HG03439 (cell line): ENCODE data around the gene PARVG.
"Not testable (repeated sequence)": the region's sequence is repeated elsewhere in the genome, so short reads cannot be mapped to it uniquely, and the experiment has no call there.

ENCODE experiments used
- ATAC-seq: cut with Tn5 transposase; IDR thresholded peaks from one replicate; pipeline ENCODE4 v1.9.1; 2021; ENCODE audit warnings: mild to moderate bottlenecking, moderate library complexity; ENCODE audit not compliant: unreplicated experiment

The PARVG gene

DNA sequence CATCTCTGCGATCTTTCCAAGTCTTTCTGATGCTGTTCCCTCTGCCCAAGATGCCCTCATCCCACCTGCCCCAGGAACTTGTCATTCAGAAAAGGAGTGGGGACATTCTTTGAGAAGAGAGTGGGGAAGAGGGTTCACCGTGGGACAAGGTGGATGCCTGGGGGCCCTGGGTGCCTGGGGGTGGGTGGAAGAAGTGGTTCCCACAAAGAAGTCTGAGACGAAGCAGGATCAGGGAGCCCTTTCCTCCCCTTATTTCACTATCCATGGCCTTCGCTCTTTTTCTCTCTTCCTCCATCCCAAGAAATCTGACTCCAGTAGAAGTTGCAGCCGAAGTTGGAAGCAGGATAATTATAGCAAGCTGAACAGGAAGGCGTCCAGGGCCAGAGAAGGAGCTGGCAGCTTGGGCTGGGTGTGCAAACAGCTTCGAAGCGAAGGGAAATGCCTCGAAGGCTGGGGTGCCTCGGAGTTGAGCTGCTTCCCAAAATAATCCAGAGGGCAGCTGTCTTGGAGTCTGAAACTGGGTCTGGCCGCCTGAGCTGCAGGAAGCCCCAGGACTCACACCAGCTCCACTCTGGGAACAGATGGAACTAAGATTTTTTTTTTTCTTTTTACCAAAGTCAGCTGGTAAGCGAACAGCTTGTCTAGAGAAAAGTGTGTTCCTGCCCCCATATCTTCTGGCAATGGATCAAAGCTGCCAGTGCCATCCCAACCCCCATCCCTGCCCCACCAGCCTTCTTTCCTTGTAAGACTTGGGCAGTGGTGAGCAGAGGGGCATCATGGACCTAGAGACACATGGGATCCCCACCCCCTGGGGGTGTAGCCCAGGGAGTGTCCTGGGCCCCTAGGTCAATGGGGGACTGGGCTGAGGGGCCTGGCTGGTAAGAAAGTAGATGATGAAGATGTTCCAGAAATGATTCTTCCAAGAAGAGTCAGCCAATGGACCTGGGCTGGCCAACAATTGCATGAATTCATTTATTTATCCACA lies 31.5 kb downstream of the PARVG start:
- no peak for ATAC-seq

DNA sequence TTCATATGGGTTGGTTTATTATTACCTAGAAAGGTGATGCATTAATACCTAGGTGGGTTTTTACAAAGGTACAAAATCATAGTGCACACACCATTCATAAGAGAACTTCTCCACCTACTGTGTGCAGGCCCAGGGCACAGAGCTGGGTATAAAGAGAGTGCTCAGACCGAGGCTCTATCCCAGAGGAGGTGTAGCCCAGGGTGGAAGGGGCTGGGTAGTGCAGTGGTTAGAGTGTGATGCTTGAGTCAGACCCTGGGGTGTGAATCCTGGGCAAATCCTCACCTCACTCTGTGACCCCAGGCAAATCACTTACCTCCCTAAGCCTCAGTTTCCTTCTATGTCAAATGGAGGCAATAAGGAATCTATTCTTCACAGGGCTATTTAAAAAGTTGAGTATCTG lies 32.2 kb downstream of the PARVG start:
- no peak for ATAC-seq

DNA sequence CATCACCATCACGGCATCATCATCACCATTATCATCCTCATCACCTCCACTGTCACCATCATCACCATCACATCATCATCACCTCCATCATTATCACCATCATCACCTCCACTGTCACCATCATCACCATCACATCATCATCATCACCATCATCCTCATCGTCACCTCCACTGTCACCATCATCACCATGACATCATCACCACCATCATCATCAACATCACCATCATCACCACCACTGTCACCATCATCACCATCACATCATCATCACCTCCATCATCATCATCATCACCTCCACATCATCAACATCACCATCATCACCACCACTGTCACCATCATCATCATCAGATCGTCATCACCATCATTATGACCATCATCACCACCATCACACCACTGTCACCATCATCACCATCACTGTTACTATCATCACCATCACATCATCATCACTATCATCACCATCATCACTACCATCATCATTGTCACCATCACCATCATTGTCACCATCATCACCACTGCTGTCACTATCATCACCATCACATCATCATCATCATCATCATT lies 32.8 kb downstream of the PARVG start:
- no peak for ATAC-seq

DNA sequence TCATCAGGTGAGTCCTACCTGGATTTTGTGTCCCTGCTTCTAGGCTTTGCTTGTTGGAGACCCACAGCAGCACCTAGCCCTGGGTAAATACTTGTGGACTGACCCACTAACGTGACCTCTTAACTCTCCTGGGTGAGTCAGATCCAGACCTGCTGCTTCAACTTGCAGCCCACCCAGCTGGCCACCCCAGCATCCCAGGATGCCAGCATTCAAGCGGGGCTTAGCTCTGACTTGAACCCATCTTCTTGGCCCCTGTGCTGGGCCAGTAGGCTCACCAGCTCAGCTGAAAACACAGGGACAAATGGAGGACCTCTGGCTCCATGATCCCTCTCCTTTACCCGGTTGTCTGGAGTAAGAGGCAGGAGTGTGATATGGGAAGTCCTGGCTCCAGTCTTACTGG lies 33.5 kb downstream of the PARVG start:
- no peak for ATAC-seq

DNA sequence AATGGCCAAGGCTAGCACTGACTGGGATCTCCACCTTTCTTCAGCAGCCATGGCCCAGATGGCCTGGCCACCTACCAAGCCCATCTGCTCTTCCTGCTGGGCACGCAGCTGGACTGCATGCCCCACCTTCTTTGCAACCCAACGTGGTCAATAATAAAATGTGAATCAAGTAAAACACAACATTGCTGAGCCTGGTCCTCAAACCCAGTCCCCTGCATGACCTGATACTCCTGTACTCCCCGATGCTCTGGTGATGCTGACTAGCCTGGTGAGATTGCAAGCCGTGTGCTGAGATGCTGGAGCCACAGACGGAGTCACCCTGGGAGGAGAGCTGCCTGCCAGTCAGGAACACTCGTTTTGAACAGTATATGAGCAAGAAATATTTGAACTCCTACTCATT lies 34.0 kb downstream of the PARVG start:
- ATAC-seq: no peak

DNA sequence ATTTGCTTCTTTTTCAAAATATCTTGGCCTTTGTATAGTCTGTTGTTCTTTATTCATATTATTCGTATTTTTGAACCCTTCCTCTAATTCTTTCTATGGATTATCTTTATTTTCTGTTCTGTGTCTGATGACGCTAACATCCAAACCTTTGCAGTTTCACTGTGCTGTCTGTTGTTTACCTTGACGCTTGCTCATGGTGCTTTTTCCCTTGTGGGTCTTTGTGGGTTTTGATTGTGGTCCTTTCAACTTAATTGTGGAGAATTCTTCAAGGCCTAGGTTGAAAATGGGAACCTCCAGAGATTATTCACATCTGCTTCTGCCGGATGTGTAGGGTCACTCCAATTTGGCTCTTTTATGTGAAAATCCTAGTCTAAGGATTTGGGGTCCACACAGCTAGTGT lies 34.6 kb downstream of the PARVG start:
- ATAC-seq: no peak

DNA sequence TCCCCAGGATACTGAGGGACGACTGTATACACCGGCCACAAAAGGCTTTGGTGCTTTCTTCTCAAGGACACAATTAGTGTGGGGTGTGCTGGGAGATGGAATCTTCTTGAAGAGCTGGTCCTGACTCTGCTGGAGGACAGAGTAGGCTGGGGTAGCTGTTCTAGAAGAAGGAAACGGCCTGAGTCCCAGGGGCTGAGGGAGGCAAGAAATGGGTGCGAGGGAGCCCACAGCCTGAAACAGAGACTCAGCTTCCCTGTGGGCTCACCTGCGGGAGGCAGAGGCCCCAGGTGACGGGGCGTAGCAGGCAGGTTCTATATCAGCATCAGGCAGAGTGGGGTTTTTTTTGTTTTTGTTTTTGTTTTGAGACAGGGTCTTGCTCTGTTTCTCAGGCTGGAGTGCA lies 36.6 kb downstream of the PARVG start:
- no peak for ATAC-seq

DNA sequence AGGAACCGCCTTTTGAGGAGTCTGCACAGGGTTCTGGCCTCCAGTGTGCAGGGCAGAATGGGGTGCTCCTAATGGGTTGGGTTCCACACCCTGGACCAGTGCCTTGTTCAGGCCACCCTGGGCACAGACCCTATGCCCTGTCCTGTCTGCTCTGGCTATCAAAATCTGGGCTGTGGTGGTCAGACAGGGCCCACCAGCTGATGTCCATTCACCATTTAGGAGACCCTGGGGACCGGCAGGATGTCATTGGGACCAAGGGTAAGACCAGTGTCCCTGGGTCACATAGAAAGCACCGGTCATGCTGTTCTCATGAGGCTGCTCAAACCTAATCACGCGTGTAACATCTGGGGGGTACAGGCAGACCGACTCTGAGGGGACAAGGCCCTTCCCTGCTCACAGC lies 37.3 kb downstream of the PARVG start:
- ATAC-seq: no peak

DNA sequence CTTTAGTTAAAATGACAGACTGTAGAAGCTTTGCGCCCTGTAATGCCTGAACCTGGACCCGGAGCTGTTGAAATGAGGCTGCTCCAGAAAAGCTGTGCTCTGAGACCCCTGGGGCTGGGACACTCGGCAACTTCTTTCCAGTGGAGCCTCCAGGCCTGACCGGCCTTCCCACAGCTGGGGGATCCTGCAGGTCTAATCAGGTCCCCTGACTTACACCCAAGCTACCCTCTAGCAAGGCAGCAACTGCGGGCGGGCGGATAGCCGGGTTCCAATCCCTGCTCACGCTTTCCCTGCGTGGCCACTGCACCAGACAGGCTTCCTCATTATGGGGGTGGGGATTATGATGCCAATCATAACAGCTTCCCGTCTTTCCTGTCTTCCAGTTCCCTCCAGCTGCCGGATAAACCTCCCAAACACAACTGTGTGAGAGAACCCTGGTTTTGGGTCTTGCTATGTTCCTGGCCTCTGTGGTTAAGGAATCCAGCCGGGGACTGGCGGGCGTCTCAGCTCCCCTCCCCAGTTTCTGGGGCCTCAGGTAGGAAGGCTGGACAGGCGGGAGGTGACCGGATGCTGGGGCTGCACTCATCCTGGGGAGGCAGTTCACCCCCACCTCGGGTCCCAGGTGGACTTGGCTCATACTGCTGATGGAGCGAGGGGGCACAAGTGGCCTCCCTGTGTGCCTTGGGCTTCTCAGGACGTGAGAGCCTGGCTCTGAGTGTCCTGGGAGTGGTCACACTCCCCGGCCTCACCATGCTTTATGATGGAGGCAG lies 38.6 kb downstream of the PARVG start:
- no peak for ATAC-seq

DNA sequence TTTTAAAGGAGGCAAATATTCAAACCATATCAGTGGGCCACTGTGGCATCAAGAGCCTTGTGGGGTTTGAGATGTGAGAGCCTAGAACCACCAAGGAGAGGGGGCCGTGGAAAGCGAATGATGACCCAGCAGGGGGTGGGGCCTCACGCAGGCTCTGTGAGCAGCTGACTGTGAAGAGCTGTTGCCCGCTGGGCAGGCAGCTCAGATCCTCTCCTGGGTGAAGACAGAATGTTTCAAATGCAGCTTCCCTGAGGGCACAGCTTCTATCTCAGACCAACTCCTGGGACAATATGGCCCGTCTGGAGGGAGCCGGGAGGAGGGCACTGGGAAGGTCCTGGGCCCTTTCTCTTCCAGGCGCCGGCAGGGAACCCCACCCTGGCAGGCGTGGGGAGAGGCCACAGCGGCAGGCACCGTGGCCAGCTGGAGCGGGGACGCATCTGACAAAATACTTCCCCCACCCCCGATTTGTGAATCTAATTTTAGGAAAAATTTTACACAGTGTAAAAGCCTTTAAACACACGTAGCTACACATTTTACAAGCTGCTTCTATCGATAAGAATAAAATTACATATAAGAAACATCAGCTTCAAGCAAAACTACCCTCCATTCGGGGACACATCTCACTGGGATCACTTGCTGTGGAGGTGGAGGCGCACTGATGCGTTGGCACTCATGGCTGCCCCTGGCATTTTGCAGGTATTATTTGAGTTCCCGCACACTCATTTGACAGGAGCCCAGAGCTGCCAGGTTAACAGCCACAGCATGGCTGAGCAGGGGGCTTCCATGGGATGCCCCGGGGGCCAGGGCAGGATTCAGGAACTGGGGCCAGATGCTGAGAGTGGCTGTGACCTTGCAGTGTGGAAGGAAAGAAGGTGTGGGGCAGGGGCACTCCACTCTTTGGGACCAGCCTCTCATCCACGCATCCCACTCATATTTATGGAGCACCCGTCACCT lies 40.3 kb downstream of the PARVG start:
- no peak for ATAC-seq

DNA sequence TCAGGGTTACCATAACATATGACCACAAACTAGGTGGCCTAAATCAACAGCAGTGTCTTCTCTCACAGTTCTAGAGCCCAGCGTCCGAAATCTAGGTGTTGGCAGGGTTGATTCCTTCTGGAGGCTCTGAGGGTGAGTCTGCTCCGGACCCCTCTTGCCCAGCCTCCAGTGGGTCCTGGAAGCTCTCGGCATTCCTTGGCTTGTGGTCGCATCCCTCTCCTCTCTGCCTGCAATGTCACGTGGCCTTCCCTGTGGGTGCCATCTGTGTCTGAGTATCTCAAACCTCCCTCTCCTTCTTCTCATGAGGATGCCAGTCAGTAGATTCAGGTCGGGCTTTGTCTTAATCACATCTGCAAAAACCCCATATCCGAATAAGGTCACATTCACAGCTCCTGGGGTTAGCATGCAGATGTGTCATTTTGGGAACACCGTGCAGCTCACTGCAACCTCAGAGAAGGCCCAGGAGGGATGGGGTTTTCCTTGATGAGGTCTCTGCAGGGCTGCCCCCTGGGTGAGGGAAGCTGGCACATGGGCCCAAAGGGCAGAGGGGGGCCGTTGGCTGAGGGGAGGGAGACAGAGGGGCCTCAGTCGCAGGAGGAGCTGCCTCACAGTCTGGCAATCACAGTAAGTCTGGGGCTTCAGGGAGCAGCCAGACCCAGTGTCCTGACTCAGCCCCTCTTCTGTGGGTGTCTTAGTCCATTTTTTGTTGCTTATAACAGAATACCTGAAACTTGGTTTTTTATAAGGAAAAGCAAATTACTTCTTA lies 41.2 kb downstream of the PARVG start:
- no peak for ATAC-seq

DNA sequence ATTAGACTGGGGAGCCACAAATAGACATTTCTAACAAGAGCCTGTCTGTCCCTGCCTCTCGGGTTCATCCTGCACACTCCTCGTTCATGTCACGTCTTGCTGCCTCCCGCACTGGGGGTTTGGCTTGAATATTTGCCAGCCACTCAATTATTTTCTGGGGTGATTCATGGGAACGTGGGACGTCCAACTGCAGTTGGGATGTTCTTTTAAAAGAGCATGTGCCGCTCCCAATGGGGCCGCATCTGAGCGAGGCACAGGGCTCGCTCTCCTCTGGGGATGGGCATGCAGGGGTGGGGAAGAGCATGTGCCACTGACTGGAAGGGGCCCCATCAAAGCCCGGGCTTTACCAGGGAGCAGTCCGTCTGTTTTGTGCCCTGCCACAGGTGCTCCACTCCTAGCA lies 43.4 kb downstream of the PARVG start:
- ATAC-seq: no peak

DNA sequence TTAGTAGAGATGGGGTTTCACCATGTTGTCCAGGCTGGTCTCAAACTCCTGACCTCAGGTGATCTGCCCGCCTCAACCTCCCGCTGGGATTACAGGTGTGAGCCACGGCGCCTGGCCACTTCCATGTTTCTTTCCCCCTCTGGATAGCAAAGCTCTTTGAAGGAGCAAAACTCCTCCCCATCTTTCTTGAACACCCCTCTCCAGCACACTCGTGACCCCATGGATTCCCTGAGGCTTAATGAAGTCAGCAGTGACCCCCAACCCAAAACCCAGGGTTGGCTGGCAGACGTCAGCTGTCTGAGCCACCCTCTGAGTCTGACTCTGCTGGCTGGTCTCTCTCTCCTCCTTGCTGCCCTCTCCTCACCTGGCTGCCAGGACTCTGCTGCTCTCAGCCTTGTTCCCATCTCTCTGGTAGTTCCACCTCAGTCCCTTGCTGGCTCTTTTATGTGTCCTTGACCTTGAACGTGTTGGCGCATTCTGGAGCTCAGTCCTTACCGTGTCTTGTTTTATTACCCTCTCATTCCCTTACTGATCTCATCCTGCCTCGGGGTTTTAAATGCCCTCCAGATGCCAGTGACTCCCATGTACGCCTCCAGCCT lies 44.5 kb downstream of the PARVG start:
- no peak for ATAC-seq

DNA sequence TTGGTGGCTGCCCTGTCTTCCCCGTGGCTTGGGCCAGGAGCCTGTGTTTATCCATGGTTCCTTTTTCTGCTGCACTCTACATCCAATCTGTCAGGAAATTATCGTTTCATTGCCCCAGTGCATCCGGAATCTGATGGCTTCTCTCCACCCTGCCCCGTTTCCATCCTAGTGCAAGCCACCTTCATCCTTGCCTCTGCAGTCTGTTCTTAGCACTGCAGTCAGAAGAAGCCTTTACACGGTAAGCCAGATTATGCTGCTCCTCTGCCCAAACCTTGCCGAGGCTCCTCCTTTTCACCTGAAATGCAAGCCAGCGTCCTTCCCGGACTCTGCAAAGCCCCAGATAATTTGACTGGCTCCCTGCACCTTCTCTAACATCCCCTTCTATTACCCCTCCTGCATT lies 45.1 kb downstream of the PARVG start:
- ATAC-seq: no peak

DNA sequence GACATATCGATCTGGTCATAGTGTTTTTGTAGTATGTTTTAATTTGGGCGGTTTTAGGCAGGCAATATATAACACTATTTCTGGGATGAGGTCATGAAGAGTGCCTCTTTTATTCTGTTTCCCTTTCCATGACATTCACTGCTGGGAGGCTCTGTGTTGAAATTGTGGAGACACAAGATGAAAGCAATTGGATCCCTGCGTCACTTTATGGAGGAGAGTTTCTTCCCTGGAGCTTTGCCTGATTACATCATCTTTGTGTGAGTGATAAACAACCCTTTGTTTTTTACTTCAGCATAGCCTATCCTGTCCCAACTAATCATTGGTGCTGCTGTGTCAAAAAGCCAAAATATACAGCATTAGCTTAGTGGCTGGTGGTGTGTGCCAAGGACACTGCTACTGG lies 48.6 kb downstream of the PARVG start:
- ATAC-seq: no peak

DNA sequence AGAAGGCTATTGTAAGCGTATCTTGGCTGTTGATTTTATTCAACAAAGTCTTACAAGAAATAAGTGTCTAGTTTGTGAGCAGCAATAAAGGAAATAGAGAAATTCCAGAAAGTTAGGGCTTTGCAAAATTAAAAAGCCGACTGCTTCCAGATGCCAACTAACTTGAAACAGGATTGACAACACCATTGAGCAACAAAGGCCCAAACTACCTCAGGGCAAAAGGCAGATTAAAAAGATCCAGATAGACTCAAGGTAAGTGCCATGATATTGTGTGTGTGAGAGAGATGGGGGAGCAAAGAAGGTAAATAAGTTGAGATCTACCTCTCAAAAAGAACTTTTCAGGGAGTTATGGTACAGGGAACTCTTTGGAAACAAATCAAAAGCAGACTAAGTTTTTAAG lies 49.1 kb downstream of the PARVG start:
- ATAC-seq: no peak

DNA sequence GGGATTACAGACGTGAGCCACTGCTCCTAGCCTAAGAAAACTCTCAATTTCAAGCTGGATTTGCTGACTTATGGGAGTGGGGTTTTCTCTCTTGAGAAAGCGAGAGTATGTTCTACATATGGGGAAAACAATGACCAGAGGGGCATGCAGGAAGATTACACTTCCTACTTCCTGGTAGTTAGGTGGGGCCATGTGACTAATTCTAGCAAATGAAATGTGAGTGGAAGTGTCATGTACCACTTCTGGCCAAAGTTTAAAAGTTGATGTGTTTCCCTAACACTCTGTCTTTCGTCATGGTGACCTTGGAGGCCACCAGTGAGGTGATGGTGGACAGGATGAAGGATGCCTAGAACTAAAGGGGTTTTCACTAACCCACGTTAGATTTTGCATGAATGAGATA lies 50.5 kb downstream of the PARVG start:
- ATAC-seq: no peak

DNA sequence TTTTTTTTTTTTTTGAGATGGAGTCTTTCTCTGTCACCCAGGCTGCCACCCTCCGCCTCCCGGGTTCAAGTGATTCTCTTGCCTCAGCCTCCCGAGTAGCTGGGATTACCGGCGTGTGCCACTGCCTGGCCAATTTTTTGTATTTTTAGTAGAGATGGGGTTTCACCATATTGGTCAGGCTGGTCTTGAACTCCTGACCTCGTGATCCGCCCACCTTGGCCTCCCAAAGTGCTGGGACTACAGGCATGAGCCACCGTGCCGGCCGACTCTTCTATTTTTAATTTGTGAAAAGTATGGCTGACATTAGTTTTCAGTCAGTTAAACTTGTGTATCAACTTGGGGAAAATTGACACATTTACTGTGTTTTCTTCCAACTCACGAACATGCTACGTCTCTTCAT lies 53.6 kb downstream of the PARVG start:
- not testable (repeated sequence) for ATAC-seq

DNA sequence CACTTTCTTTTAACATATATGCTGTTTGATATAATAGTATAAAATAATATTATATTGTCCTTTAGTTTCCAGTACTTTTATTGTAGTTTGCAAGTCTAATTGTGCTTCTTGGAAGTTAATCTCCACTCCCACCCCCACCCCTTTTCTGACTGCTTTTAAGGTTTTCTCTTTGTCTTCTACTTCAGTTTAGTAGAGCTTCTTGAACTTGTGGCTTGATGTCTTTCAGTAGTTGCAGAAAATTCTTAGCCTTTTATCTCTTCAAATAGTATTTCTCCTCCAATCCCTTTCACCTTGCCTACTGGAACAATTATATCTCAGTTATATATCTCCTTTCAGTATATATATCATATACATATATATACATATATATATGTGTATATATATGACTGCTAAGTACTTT lies 56.6 kb downstream of the PARVG start:
- no peak for ATAC-seq

DNA sequence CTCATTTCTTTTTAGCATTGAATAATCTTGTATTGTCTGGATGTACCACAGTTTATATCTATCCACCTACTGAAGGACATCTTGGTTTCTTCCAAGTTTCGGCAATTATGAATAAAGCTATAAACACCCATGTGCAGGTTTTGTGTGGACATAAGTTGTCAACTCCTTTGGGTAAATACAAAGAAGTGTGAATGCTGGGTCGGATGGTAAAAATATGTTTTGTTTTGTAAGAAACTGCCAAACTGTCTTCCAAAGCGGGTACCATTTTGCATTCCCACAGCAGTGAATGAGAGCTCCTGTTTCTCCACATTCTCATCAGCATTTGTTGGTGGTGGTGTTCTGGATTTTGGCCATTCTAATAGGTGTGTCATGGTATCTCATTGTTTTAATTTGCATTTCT lies 60.4 kb downstream of the PARVG start:
- not testable (repeated sequence) for ATAC-seq
